HCT116 (cell line): ENCODE results near the gene ASCL3. TPM values are rescaled to one million over a fixed set of nuclear protein-coding genes. Genes with fewer than 3 reads are reported as not detected.

Source experiments
- ATAC-seq: fragments of 200-7000 bp; cut with Tn5 transposase; 2 replicates; pipeline ENCODE4 v1.9.1; 2020; ENCODE audit warnings: mild to moderate bottlenecking, moderate library complexity
- BruUV-seq: library from RNA; stranded (reverse); fragments of 400-500 nt; replicated peaks from 2 replicates; lab custom pipeline; 2021; lab: Mats Ljungman, UMichigan
- CTCF ChIA-PET: fragments of 300-600 bp; sonication (Branson Sonifier 250); formaldehyde crosslinking; loops from one replicate; lab custom pipeline; 2021; ENCODE audit warnings: antibody characterized with exemption; lab: Charles Lee
- POLR2A ChIA-PET: fragments of 300-600, 350-600 bp; sonication (Branson Sonifier 250); formaldehyde crosslinking; loops from one replicate; lab custom pipeline; 2021; ENCODE audit warnings: antibody characterized with exemption; lab: Charles Lee
- RAD21 ChIA-PET, 2 experiments: fragments of 300-600 bp; sonication (Branson Sonifier 250); formaldehyde crosslinking; loops; one replicate each; lab custom pipeline; 2023; ENCODE audit warnings: low total read pairs in 2 of 2; ENCODE audit not compliant: uncharacterized antibody in 2 of 2, unreplicated experiment in 2 of 2, low non-redundant PET in 1 of 2; lab: Charles Lee
- DNase-seq: peaks from one replicate; pipeline ENCODE4 v3.0.0-alpha.2; 2010; ENCODE audit warnings: low read depth, low spot score
- H2AFZ ChIP-seq: fragments of 200-600 bp; shearing (Covaris generic), sonication (generic); 2 replicates; pipeline ENCODE4 v1.6.1; 2017; ENCODE audit warnings: low read depth, mixed run types, mixed read lengths, antibody characterized with exemption, low read length; ENCODE audit not compliant: poor library complexity, severe bottlenecking
- H3K27ac ChIP-seq: 2 replicates; pipeline ENCODE4 v1.5.1; 2012; ENCODE audit warnings: low read depth, low read length
- H3K27me3 ChIP-seq: fragments of 200-600 bp; sonication (generic); 2 replicates; pipeline ENCODE4 v1.6.1; 2016; ENCODE audit warnings: mixed run types, low read length, mixed read lengths; ENCODE audit not compliant: insufficient read depth
- H3K36me3 ChIP-seq, 2 experiments: fragments of 200-500 bp in 1 of 2; fragments of 200-600 bp in 1 of 2; sonication (Bioruptor generic) in 1 of 2; sonication (generic) in 1 of 2; 2 replicates each; pipeline versions ENCODE4 v1.5.1 to v1.6.1; 2014 to 2016; ENCODE audit warnings: low read length in 2 of 2, inconsistent platforms in 1 of 2, mixed read lengths in 1 of 2, mixed run types in 1 of 2; ENCODE audit not compliant: insufficient read depth in 2 of 2, control insufficient read depth in 1 of 2
- H3K4me1 ChIP-seq, 2 experiments: fragments of 200-600 bp in 1 of 2; sonication (generic) in 1 of 2; 2 replicates each; pipeline versions ENCODE4 v1.5.1 to v1.6.1; 2012 to 2017; ENCODE audit warnings: low read length in 2 of 2, inconsistent platforms in 1 of 2, mild to moderate bottlenecking in 1 of 2, mixed read lengths in 1 of 2, mixed run types in 1 of 2, moderate library complexity in 1 of 2; ENCODE audit not compliant: insufficient read depth in 2 of 2, control insufficient read depth in 1 of 2
- H3K4me2 ChIP-seq: fragments of 200-600 bp; sonication (generic); 2 replicates; pipeline ENCODE4 v1.6.1; 2017; ENCODE audit warnings: mixed run types, low read length, mixed read lengths
- H3K4me3 ChIP-seq, 2 experiments: fragments of 200-600 bp in 1 of 2; sonication (generic) in 1 of 2; replicated peaks in 1 of 2; 2 replicates each; pipeline ENCODE4 v1.5.1; 2011 to 2016; ENCODE audit warnings: low read length in 2 of 2, control low read depth in 1 of 2, low read depth in 1 of 2, mild to moderate bottlenecking in 1 of 2, mixed read lengths in 1 of 2, mixed run types in 1 of 2
- H3K79me2 ChIP-seq: fragments of 200-600 bp; sonication (generic); 2 replicates; pipeline ENCODE4 v1.6.1; 2017; ENCODE audit warnings: mild to moderate bottlenecking, mixed run types, low read length, moderate library complexity, mixed read lengths; ENCODE audit not compliant: insufficient read depth
- H3K9ac ChIP-seq: fragments of 200-600 bp; sonication (generic); 2 replicates; pipeline ENCODE4 v1.6.1; 2016; ENCODE audit warnings: low read length, mixed read lengths
- H3K9me2 ChIP-seq: fragments of 200-600 bp; sonication (generic), shearing (Covaris generic); 2 replicates; pipeline ENCODE4 v1.6.1; 2017; ENCODE audit warnings: mixed run types, mild to moderate bottlenecking, moderate library complexity; ENCODE audit not compliant: insufficient read depth
- H3K9me3 ChIP-seq, 2 experiments: fragments of 200-500 bp in 1 of 2; fragments of 200-600 bp in 1 of 2; sonication (Bioruptor generic) in 1 of 2; sonication (generic) in 1 of 2; 2 replicates each; pipeline ENCODE4 v1.6.1; 2014 to 2017; ENCODE audit warnings: low read length in 2 of 2, mixed read lengths in 2 of 2, inconsistent platforms in 1 of 2, low read depth in 1 of 2, mild to moderate bottlenecking in 1 of 2, mixed run types in 1 of 2, moderate library complexity in 1 of 2; ENCODE audit not compliant: control insufficient read depth in 1 of 2, insufficient read depth in 1 of 2
- H4K20me1 ChIP-seq: fragments of 200-600 bp; sonication (generic), shearing (Covaris generic); 2 replicates; pipeline ENCODE4 v1.6.1; 2017; ENCODE audit warnings: mixed run types, mild to moderate bottlenecking, moderate library complexity; ENCODE audit not compliant: insufficient read depth
- EGR1 ChIP-seq: IDR thresholded peaks from 2 replicates; pipeline ENCODE4 v1.6.1; 2012; ENCODE audit warnings: low read depth
- SRF ChIP-seq: IDR thresholded peaks from 2 replicates; pipeline ENCODE4 v1.6.1; 2012; ENCODE audit warnings: low read depth
- ZNF274 ChIP-seq: fragments of 200-500 bp; sonication (Bioruptor generic); IDR thresholded peaks from 2 replicates; pipeline ENCODE4 v1.6.1; 2014; ENCODE audit warnings: mild to moderate bottlenecking, low read depth, low read length, inconsistent platforms
- intact Hi-C: fragments of 100-400 bp; cut with micrococcal nuclease; formaldehyde crosslinking; loops from 2 replicates; pipeline ENCODE4 v1.10.0; 2022
- total RNA-seq: library from RNA; stranded (reverse); gene quantifications from one replicate; pipeline ENCODE4 v1.2.1, GENCODE V29; 2021; ENCODE audit not compliant: unreplicated experiment
- TF ChIP-seq, protein P1 (sequence below): IDR thresholded peaks from 2 replicates; pipeline ENCODE4 v1.6.1; 2012
- TF ChIP-seq, protein P2 (sequence below): IDR thresholded peaks from 2 replicates; pipeline ENCODE4 v1.6.1; 2011; ENCODE audit warnings: mild to moderate bottlenecking, low read length, moderate library complexity; ENCODE audit not compliant: insufficient replicate concordance; ENCODE audit errors: extremely low read depth
- TF ChIP-seq, protein P3 (sequence below): IDR thresholded peaks from 2 replicates; pipeline ENCODE4 v1.6.1; 2012

Gene ASCL3
- total RNA-seq, 1 experiment from 2014 or later = not detected

DNA sequence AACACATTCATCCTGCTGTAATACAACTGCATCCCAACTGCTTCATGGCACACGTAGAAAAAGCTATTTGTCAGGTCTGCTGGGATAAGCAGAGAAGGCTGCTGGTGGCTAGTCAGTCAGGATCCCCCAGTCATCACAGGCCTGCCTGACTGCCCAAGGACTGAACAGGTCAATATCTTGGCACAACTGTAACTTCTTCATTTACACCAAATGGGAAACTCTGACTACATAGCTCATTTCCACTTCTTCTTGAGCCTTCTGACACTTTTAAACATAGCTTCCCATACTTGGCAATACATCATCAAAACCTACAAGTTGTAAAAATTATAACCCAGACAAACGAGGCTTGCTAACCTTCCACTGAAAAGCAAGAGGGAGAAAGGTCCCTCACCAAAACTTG lies 18.6 kb upstream of the ASCL3 start:
- Histone ChIP-seq H3K79me2 (peaks cover 45% of the 10 kb centered on the region), H3K9ac (no peak overlapping the region; the same call in 1 of the 2 replicates), H3K27ac (no peak overlapping the region), H3K4me1 (peaks cover 10 to 25% of the 10 kb centered on the region in 2 experiments), H3K36me3 (no peaks in the 10 kb centered on the region), H2AFZ (no peak overlapping the region), H4K20me1 (no peaks in the 10 kb centered on the region), H3K9me3 (no peaks in the 10 kb centered on the region), H3K4me2 (no peak overlapping the region), H3K4me3 (no peak overlapping the region), H3K9me2 (no peaks in the 10 kb centered on the region), H3K27me3 (no peaks in the 10 kb centered on the region)
- DNase-seq (no peak), ATAC-seq (no peak)
- RAD21 ChIA-PET = no interaction called here
- CTCF ChIA-PET = interaction anchor here (1.0 kb wide), 1 partner anchor 49 kb away, joined by 3 read pairs; no protein-coding TSS in a partner anchor
- intact Hi-C loops = loop anchor here (5.0 kb wide), 2 partner anchors 176 to 274 kb away; no protein-coding TSS in a partner anchor
- BruUV-seq = no TSS peak
- TF ChIP-seq EGR1 (no peak), ZNF274 (no peak), SRF (no peak)
- TF ChIP-seq, protein P1, sequence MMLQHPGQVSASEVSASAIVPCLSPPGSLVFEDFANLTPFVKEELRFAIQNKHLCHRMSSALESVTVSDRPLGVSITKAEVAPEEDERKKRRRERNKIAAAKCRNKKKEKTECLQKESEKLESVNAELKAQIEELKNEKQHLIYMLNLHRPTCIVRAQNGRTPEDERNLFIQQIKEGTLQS = no peak
- TF ChIP-seq, protein P2, sequence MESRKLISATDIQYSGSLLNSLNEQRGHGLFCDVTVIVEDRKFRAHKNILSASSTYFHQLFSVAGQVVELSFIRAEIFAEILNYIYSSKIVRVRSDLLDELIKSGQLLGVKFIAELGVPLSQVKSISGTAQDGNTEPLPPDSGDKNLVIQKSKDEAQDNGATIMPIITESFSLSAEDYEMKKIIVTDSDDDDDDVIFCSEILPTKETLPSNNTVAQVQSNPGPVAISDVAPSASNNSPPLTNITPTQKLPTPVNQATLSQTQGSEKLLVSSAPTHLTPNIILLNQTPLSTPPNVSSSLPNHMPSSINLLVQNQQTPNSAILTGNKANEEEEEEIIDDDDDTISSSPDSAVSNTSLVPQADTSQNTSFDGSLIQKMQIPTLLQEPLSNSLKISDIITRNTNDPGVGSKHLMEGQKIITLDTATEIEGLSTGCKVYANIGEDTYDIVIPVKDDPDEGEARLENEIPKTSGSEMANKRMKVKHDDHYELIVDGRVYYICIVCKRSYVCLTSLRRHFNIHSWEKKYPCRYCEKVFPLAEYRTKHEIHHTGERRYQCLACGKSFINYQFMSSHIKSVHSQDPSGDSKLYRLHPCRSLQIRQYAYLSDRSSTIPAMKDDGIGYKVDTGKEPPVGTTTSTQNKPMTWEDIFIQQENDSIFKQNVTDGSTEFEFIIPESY = no peak
- TF ChIP-seq, protein P3, sequence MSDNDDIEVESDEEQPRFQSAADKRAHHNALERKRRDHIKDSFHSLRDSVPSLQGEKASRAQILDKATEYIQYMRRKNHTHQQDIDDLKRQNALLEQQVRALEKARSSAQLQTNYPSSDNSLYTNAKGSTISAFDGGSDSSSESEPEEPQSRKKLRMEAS = no peak
- POLR2A ChIA-PET = no interaction called here
